Measurements from ENCODE around the gene TOB2.

DNA sequence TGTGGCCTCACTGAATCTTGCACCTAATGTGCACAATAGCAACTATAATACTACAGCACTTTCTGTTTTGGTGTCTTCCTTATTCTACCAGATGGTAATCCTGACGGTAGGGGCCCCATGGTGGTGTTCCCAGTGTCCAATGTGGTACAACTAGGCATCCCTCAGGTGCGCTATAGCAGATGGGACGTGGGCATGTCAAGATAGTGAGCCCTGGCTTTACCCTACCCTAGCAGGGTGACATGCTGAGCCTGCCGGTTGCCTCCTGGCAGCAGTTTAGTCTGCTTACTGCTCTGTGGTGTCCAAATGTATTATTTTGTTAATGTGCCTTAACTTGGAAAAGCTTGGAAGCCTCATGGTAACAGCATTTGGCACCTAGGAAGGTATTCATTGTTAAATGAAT lies 41.5 kb upstream of the TOB2 start:
- TF ChIP-seq TAF1 (IDR thresholded peaks at IDR 0.05; ENCODE audit: borderline replicate concordance, low read depth, low read length) (no peak), POLR2AphosphoS5 (IDR thresholded peaks at IDR 0.05; ENCODE audit: low read depth, low read length) (no peak), POLR2A (IDR thresholded peaks at IDR 0.05; ENCODE audit: low read depth, low read length) (no peak)
